Spinal cord (tissue), 10 donors: Measurements from ENCODE around the gene GSTK1. TPM values are rescaled to one million over a fixed set of nuclear protein-coding genes. Genes with fewer than 3 reads are reported as not detected.
A peak's percentile ranks its signal among the peaks of the same experiment; 100 is the strongest.
"Not testable (repeated sequence)": the region's sequence is repeated elsewhere in the genome, so short reads cannot be mapped to it uniquely, and the experiment has no call there.

ENCODE experiments used
- DNase-seq, 6 donors: peaks; one replicate each; pipeline versions ENCODE4 v3.0.0 to v3.0.0-alpha.2; 2013 to 2015; ENCODE audit warnings: low spot score in 6 of 6, low read depth in 4 of 6
- H3K27ac ChIP-seq: one replicate; pipeline ENCODE4 v1.5.1; 2013; ENCODE audit warnings: low read depth, low read length, control low read depth
- H3K27me3 ChIP-seq: one replicate; pipeline ENCODE4 v1.6.1; 2013; ENCODE audit warnings: low read length; ENCODE audit not compliant: control insufficient read depth, insufficient read depth
- H3K36me3 ChIP-seq: one replicate; pipeline ENCODE4 v1.6.1; 2013; ENCODE audit warnings: low read length; ENCODE audit not compliant: control insufficient read depth, insufficient read depth
- H3K4me1 ChIP-seq: one replicate; pipeline ENCODE4 v1.6.1; 2013; ENCODE audit warnings: low read length; ENCODE audit not compliant: control insufficient read depth, insufficient read depth
- H3K4me3 ChIP-seq: one replicate; pipeline ENCODE4 v1.5.1; 2013; ENCODE audit warnings: low read depth, low read length, control low read depth
- H3K9me3 ChIP-seq: one replicate; pipeline ENCODE4 v1.6.1; 2013; ENCODE audit warnings: low read length; ENCODE audit not compliant: control insufficient read depth, insufficient read depth
- WGBS: methylation state at CpG from one replicate; pipeline ENCODE4 v1.1.5; 2013; ENCODE audit warnings: missing lambda C conversion rate; ENCODE audit not compliant: insufficient coverage; 5-methylcytosine and 5-hydroxymethylcytosine counted together
- polyA plus RNA-seq, 2 donors: library from polyadenylated mRNA; unstranded; fragments of 120-200 nt; gene quantifications; one replicate each; pipeline ENCODE4 v1.2.1, GENCODE V29; 2013; ENCODE audit not compliant: insufficient read length in 2 of 2
- total RNA-seq, 2 donors: library from RNA; depleted of rRNA in 1 of 2; stranded (reverse); fragments of 120-200 nt in 1 of 2; fragments of >200 nt in 1 of 2; gene quantifications; one replicate each; pipeline versions ENCODE4 v1.2.3 to v1.2.4, GENCODE V29; 2013 to 2014
- donor health status: healthy.

The GSTK1 gene
- total and polyA plus RNA-seq, 4 donors, result 58.2 to 131 (median 88.1) TPM

DNA sequence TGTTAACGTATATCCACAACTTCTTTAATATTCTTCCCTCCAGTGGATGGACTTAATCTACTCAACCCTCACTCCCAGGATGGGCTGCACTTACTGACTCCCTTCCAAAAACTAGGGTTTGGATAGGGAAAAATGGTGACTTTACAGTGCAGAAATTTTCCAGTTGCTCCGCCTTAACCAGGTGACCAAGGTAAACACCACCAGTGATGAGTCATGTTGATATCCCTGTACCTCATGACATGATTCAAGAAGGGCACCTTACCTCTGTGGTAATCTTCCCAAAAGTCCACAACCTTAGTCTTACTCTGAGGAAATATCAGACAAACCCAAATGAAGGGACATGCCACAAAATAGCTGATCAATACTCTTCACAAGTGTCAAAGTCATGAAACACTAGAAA lies 3.5 kb upstream of the GSTK1 start:
- Histone ChIP-seq H3K9me3 (no peaks in the 10 kb centered on the region), H3K27ac (no peak overlapping the region), H3K27me3 (no peaks in the 10 kb centered on the region), H3K4me1 (peaks cover 16% of the 10 kb centered on the region), H3K4me3 (no peak overlapping the region), H3K36me3 (peaks cover 2% of the 10 kb centered on the region)
- DNase-seq, result no peak
- 100% methylated on average over 1 of the region's 2 CpGs for WGBS

DNA sequence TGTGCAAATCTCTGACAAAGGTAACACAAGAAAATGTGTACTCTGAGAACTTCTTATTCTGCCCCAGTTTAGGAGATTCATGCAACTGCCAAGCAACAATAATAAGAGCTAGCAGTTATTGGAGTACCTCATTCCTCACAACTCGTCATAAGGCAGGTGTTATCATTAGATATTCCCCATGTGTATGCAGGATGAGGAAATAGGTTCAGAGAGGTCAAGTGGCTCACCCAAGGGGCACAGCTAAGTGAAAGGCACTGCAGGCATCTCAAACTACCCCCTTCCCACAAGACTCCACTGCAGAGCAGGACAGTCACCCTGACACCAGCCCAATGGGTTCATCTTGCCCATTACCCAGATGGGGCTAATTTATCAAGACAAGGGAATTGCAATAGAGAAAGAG lies 1.3 kb upstream of the GSTK1 start:
- no peaks in the 10 kb centered on the region for H3K9me3 ChIP-seq
- peaks cover 5% of the 10 kb centered on the region for H3K36me3 ChIP-seq
- DNase-seq, result no peak
- no peak overlapping the region for H3K27ac ChIP-seq
- peaks cover 20% of the 10 kb centered on the region for H3K4me1 ChIP-seq
- no CpG with 5 or more reads among the region's 1 CpG for WGBS
- H3K27me3 ChIP-seq, result no peaks in the 10 kb centered on the region
- no peak overlapping the region for H3K4me3 ChIP-seq

DNA sequence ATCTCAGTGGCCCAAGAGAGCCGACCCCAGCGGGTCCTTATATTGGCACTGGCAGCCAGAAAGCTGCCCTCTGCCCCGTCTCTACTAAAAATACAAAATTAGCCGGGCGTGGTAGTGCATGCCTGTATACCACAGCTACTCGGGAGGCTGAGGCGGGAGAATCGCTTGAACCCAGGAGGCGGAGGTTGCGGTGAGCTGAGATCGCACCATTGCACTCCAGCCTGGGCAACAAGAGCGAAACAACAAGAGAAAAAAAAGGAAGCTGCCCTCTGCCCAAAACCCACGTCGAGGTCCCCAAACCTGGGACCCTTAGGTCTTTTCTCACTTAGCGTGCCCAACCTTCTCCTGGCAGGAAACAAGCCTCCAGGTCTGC lies 941 bp downstream of the GSTK1 start:
- not testable (repeated sequence) for DNase-seq
- Histone ChIP-seq H3K27ac (peak overlapping the region; percentile 80), H3K4me3 (peak overlapping the region; percentile 75)

DNA sequence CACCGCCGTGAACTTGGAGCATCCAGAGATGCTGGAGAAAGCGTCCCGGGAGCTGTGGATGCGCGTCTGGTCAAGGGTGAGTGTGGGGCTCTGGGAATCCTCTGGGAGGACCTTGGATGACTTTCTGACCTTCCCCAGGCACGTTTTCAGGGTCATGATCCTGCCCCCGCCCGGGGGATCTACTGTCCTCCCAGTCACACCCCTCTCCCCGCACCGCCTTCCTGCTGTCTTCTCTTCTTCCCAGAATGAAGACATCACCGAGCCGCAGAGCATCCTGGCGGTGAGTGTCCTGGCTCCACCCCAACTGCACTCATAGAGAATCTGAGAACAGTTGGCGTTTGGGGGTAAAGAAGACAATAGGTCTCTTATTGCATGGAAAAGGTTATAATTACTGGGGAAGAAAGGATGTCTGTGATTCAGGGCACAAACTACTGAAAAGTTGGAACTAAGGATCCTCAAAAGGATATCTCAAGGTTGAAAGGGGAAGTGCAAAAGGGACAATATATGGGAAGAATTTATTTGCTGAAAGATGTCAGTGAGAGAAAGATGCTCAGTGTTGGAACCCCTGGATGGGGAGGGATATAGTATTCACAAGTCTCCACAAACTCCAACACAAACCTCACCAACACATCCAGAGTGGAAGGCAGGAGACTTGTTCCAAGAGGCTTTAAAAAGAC lies 1.9 kb downstream of the GSTK1 start:
- 84% methylated on average over 10 of the region's 15 CpGs for WGBS
- no peak for DNase-seq
- H3K4me3 ChIP-seq, result no peak overlapping the region

More for the DNA sequence above, 941 bp downstream of the GSTK1 start:
- 92% methylated on average over 10 of the region's 15 CpGs for WGBS
- peaks cover 17% of the 10 kb centered on the region for H3K36me3 ChIP-seq
- not testable (repeated sequence) for H3K9me3 ChIP-seq, H3K27me3 ChIP-seq
- peaks cover 20% of the 10 kb centered on the region for H3K4me1 ChIP-seq

GRCh38 chr7:143269251-143269650 lies 6.0 kb downstream of the GSTK1 start:
- no peak overlapping the region for H3K27ac ChIP-seq
- peaks cover 9% of the 10 kb centered on the region for H3K4me1 ChIP-seq
- DNase-seq, result no peak
- no peak overlapping the region for H3K4me3 ChIP-seq
- no peaks in the 10 kb centered on the region for H3K9me3 ChIP-seq
- no peaks in the 10 kb centered on the region for H3K27me3 ChIP-seq
- 89% methylated on average over 3 of the region's 5 CpGs for WGBS
- peaks cover 24% of the 10 kb centered on the region for H3K36me3 ChIP-seq

More for the DNA sequence above, 1.9 kb downstream of the GSTK1 start:
- H3K9me3 ChIP-seq, result no peaks in the 10 kb centered on the region
- peaks cover 22% of the 10 kb centered on the region for H3K36me3 ChIP-seq
- peaks cover 20% of the 10 kb centered on the region for H3K4me1 ChIP-seq
- H3K27me3 ChIP-seq, result no peaks in the 10 kb centered on the region
- H3K27ac ChIP-seq, result no peak overlapping the region

DNA sequence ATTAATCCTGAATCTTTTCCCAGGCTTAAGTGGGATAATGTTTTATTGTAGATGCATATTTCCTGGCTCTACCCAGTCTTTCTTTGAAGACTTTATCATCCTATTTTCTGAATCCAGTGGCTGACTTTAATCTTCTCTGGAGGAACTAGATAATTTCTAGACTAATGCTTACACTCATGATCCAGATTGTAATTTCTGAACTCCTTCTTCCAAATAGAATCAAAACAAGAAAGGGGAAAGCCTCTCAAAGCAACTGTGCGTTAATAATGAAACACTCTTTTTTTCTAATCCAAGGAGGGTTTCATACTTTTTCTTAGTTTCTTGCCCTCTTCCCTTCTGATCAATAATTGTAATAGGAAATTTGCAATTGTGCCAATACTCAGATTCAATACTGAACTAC lies 8.0 kb downstream of the GSTK1 start:
- Histone ChIP-seq H3K9me3 (no peaks in the 10 kb centered on the region), H3K27me3 (no peaks in the 10 kb centered on the region), H3K27ac (no peak overlapping the region), H3K4me3 (no peak overlapping the region), H3K36me3 (peaks cover 19% of the 10 kb centered on the region), H3K4me1 (no peaks in the 10 kb centered on the region)
- no peak for DNase-seq
- no CpG with 5 or more reads among the region's 1 CpG for WGBS

DNA sequence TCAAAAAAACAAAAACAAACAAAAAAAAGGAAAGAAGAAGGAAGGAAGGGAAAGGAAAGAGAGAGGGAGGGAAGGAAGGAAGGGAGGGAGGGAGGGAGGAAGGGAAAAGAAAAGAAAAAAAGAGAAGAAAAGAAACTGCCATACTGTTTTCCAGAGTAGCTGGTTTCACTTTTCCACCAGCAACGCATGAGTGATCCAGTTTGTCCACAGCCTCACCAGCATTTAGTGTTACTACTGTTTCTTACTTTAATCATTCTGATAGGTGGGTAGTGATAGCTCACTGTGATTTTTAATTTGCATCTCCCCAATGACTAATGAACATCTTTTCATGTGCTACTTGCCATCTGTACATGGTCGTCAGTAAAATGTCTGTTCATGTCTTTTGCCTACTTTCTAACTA lies 9.6 kb downstream of the GSTK1 start:
- Histone ChIP-seq H3K4me3 (no peak overlapping the region), H3K36me3 (peaks cover 13% of the 10 kb centered on the region), H3K27ac (no peak overlapping the region), H3K9me3 (no peaks in the 10 kb centered on the region), H3K27me3 (no peaks in the 10 kb centered on the region), H3K4me1 (no peaks in the 10 kb centered on the region)
- WGBS, result no CpG with 5 or more reads among the region's 2 CpGs
- no peak for DNase-seq

DNA sequence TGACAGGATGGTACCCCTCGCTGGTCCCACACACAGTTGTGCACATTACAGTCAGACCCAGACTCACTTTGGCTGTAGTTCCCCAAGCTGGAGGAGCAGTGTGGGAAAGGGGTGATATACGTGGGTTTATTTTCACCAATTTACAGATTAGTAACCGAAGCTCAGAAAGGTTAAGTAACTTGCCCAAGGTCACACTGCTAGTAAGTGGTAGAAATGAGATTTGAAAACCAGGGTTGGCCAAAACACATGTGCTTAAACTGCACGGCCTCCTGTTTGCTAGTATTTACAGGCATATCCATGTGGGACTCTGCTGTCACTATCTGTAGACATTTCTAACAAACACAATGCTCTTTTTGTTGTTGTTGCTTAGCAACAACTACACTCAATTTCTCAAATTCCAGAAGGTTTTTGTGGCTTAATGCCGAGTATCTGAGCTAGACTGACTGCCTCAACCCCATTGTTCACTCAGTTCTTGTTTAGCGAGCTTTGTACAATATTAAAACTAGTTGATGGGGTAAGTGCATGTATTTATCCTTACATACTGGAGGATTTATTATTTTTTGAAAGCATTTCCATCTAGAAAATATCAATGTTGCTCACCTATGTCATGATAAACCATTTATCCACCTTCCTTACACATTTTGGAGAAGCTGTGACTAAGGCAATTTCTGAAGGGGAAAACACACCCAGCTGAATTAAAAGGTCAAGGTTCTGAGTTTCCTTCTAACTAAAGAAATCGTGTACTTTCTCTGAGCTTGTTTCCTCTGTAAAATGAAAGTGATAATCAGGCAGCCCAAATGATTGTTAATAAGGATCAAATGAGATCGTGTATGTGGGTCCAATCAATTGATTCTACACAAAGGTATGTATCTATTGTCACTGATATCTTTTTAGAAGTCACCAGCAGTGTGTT lies 16.2 kb downstream of the GSTK1 start:
- Histone ChIP-seq H3K27me3 (no peaks in the 10 kb centered on the region), H3K4me3 (no peak overlapping the region), H3K4me1 (no peaks in the 10 kb centered on the region), H3K36me3 (no peaks in the 10 kb centered on the region), H3K27ac (peak overlapping the region; percentile 90), H3K9me3 (no peaks in the 10 kb centered on the region)
- WGBS, result 13% methylated on average over 1 of the region's 8 CpGs
- DNase-seq, result peak in 3 of 6 donors; percentile 52 to 90 (median 90)

DNA sequence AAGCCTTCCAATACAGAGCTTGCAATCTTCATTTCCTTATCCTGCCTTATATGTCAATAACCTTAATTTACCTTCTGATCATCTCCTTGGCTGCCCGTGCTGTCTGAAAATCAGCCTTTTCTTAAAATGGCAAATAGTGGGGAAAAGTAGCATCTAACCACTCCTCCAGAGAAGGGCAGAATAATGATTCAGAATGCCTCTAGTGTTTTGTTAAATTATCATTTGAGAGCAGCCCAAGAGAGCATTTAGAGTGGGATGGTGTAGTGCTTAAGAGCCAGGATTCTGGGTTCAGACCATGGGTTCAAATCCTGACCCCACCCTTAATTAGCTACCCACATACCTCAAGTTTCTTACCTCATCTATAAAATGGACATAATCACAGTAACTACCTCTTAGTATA lies 16.9 kb downstream of the GSTK1 start:
- Histone ChIP-seq H3K27ac (peak overlapping the region; percentile 90), H3K36me3 (no peaks in the 10 kb centered on the region), H3K9me3 (no peaks in the 10 kb centered on the region), H3K4me1 (peaks cover 6% of the 10 kb centered on the region), H3K27me3 (no peaks in the 10 kb centered on the region), H3K4me3 (no peak overlapping the region)
- no CpG with 5 or more reads among the region's 1 CpG for WGBS
- DNase-seq, result no peak
